Liver (tissue), 9 donors: ENCODE data around the gene ATP6V1G1. TPM values are rescaled to one million over a fixed set of nuclear protein-coding genes. Genes with fewer than 3 reads are reported as not detected.

Experiments used
- DNase-seq: peaks from one replicate; pipeline ENCODE4 v3.0.0-alpha.2; 2017; ENCODE audit warnings: low spot score
- H3K27ac ChIP-seq, 2 donors: one replicate each; pipeline ENCODE4 v1.7.0; 2013; ENCODE audit warnings: inconsistent platforms in 2 of 2, low read length in 2 of 2, control low read depth in 1 of 2, low read depth in 1 of 2, mild to moderate bottlenecking in 1 of 2
- H3K27me3 ChIP-seq, 4 donors: one replicate each; pipeline versions ENCODE4 v1.6.1 to v1.7.0; 2013; ENCODE audit warnings: low read length in 3 of 4, inconsistent platforms in 1 of 4, mild to moderate bottlenecking in 1 of 4, moderate library complexity in 1 of 4; ENCODE audit not compliant: control insufficient read depth in 4 of 4, insufficient read depth in 4 of 4
- H3K36me3 ChIP-seq, 4 donors: one replicate each; pipeline versions ENCODE4 v1.6.1 to v1.7.0; 2013; ENCODE audit warnings: low read length in 3 of 4, mild to moderate bottlenecking in 3 of 4, low read depth in 1 of 4, moderate library complexity in 1 of 4; ENCODE audit not compliant: control insufficient read depth in 4 of 4, insufficient read depth in 3 of 4
- H3K4me1 ChIP-seq, 4 donors: one replicate each; pipeline versions ENCODE4 v1.6.1 to v1.7.0; 2013; ENCODE audit warnings: low read length in 3 of 4, mild to moderate bottlenecking in 3 of 4, moderate library complexity in 1 of 4; ENCODE audit not compliant: control insufficient read depth in 4 of 4, insufficient read depth in 4 of 4
- H3K4me3 ChIP-seq, 3 donors: one replicate each; pipeline versions ENCODE4 v1.6.1 to v1.7.0; 2013; ENCODE audit warnings: low read length in 3 of 3, control low read depth in 1 of 3, low read depth in 1 of 3, mild to moderate bottlenecking in 1 of 3
- H3K9ac ChIP-seq, 2 donors: one replicate each; pipeline ENCODE4 v1.7.0; 2013; ENCODE audit warnings: low read length in 2 of 2, mild to moderate bottlenecking in 2 of 2, moderate library complexity in 2 of 2, control low read depth in 1 of 2, low read depth in 1 of 2
- H3K9me3 ChIP-seq, 4 donors: one replicate each; pipeline versions ENCODE4 v1.6.1 to v1.7.0; 2013; ENCODE audit warnings: low read length in 3 of 4; ENCODE audit not compliant: control insufficient read depth in 4 of 4
- ATF3 ChIP-seq: IDR thresholded peaks from 2 replicates; pipeline ENCODE4 v1.6.1; 2016; ENCODE audit warnings: antibody characterized with exemption
- CTCF ChIP-seq: fragments of 150-350 bp; IDR thresholded peaks from 2 replicates; pipeline ENCODE4 v1.5.1; 2017; ENCODE audit warnings: improper control_type of control experiment, low read depth, low read length; ENCODE audit not compliant: missing input control
- EGR1 ChIP-seq, 2 donors: IDR thresholded peaks; 2 replicates each; pipeline ENCODE4 v1.6.1; 2016 to 2018; ENCODE audit warnings: antibody characterized with exemption in 2 of 2, low read depth in 2 of 2
- FOXA1 ChIP-seq: IDR thresholded peaks from 2 replicates; pipeline ENCODE4 v1.6.1; 2016; ENCODE audit warnings: antibody characterized with exemption
- FOXA2 ChIP-seq: IDR thresholded peaks from 2 replicates; pipeline ENCODE4 v1.6.1; 2016; ENCODE audit warnings: antibody characterized with exemption
- GABPA ChIP-seq, 2 donors: IDR thresholded peaks in 1 of 2; conservative IDR thresholded peaks in 1 of 2; 2 replicates each; pipeline ENCODE4 v1.6.1; 2016; ENCODE audit warnings: antibody characterized with exemption in 2 of 2, mild to moderate bottlenecking in 1 of 2, moderate library complexity in 1 of 2
- HNF4A ChIP-seq, 2 donors: conservative IDR thresholded peaks; 2 replicates each; pipeline ENCODE4 v1.6.1; 2016; ENCODE audit warnings: antibody characterized with exemption in 2 of 2, mild to moderate bottlenecking in 2 of 2
- HNF4G ChIP-seq: IDR thresholded peaks from 2 replicates; pipeline ENCODE4 v1.6.1; 2016; ENCODE audit warnings: antibody characterized with exemption
- JUND ChIP-seq, 2 donors: IDR thresholded peaks; 2 replicates each; pipeline ENCODE4 v1.6.1; 2016; ENCODE audit warnings: antibody characterized with exemption in 2 of 2
- MAX ChIP-seq: IDR thresholded peaks from 2 replicates; pipeline ENCODE4 v1.6.1; 2016; ENCODE audit warnings: antibody characterized with exemption
- NR2F2 ChIP-seq: IDR thresholded peaks from 2 replicates; pipeline ENCODE4 v1.6.1; 2016; ENCODE audit warnings: antibody characterized with exemption
- RAD21 ChIP-seq, 2 donors: IDR thresholded peaks; 2 replicates each; pipeline ENCODE4 v1.6.1; 2016; ENCODE audit warnings: antibody characterized with exemption in 2 of 2, mild to moderate bottlenecking in 2 of 2
- REST ChIP-seq: IDR thresholded peaks from 2 replicates; pipeline ENCODE4 v1.6.1; 2016; ENCODE audit warnings: antibody characterized with exemption, mild to moderate bottlenecking
- RXRA ChIP-seq, 2 donors: IDR thresholded peaks; 2 replicates each; pipeline ENCODE4 v1.6.1; 2017 to 2018; ENCODE audit warnings: antibody characterized with exemption in 2 of 2, mild to moderate bottlenecking in 1 of 2
- SP1 ChIP-seq: IDR thresholded peaks from 2 replicates; pipeline ENCODE4 v1.6.1; 2018; ENCODE audit warnings: antibody characterized with exemption, mild to moderate bottlenecking
- TAF1 ChIP-seq: conservative IDR thresholded peaks from 2 replicates; pipeline ENCODE4 v1.6.1; 2016; ENCODE audit warnings: antibody characterized with exemption, mild to moderate bottlenecking
- YY1 ChIP-seq: IDR thresholded peaks from 2 replicates; pipeline ENCODE4 v1.6.1; 2016; ENCODE audit warnings: antibody characterized with exemption, mild to moderate bottlenecking
- ZBTB33 ChIP-seq: IDR thresholded peaks from 2 replicates; pipeline ENCODE4 v1.6.1; 2016; ENCODE audit warnings: antibody characterized with exemption
- WGBS: extraction: QIAGEN DNeasy Blood & Tissue Kit; methylation state at CpG from one replicate; pipeline ENCODE4 v1.1.7; 2013; 5-methylcytosine and 5-hydroxymethylcytosine counted together
- polyA plus RNA-seq, 2 donors: library from polyadenylated mRNA; stranded (reverse) in 1 of 2; unstranded in 1 of 2; fragments of 200-250 nt in 1 of 2; fragments of >200 nt in 1 of 2; fragmentation: Nextera tagmentation in 1 of 2; extraction: Ambion mirVana in 1 of 2; gene quantifications; one replicate each; pipeline versions ENCODE4 v1.2.1 to v1.2.3, GENCODE V29; 2013 to 2015
- total RNA-seq, 2 donors: library from RNA; depleted of rRNA; stranded (reverse); fragments of >200 nt; gene quantifications; one replicate each; pipeline ENCODE4 v1.2.3, GENCODE V29; 2014
- donor health status: healthy.
- donor health status: healthy.
- donor health status: healthy.
- donor health status: healthy.
- donor health status: healthy.

ATP6V1G1 gene
- total and polyA plus RNA-seq, 4 donors: 41.4 to 152 (median 75.7) TPM

- H3K27ac ChIP-seq: peak overlapping the region in 1 of 2 donors; percentile 87
These were observed 2.8 kb downstream of the ATP6V1G1 start for GRCh38 chr9:114590328-114590727.

More at GRCh38 chr9:114590328-114590727, 2.8 kb downstream of the ATP6V1G1 start:
- H3K27me3 ChIP-seq: no peaks in the 10 kb centered on the region
- H3K4me3 ChIP-seq: no peak overlapping the region
- H3K36me3 ChIP-seq: peaks cover 11 to 19% (median 12%) of the 10 kb centered on the region in 4 donors
- no peaks in the 10 kb centered on the region for H3K9me3 ChIP-seq
- TF ChIP-seq ZBTB33 (no peak), HNF4G (no peak), RXRA (IDR thresholded peaks at IDR 0.05) (no peak), TAF1 (no peak), SP1 (no peak), FOXA2 (no peak), REST (no peak), HNF4A (conservative IDR thresholded peaks at IDR 0.05) (no peak), EGR1 (IDR thresholded peaks at IDR 0.05; ENCODE audit: low read depth in 2 of 2) (no peak), CTCF (no peak), ATF3 (no peak), JUND (IDR thresholded peaks at IDR 0.05) (no peak), GABPA (IDR thresholded peaks at IDR 0.05 in 1 of 2, conservative IDR thresholded peaks at IDR 0.05 in 1 of 2) (no peak), NR2F2 (no peak), FOXA1 (no peak), YY1 (no peak), MAX (no peak), RAD21 (IDR thresholded peaks at IDR 0.05) (no peak)
- no peak for DNase-seq
- 92% methylated on average over 6 of the region's 6 CpGs for WGBS
- peaks cover 7 to 41% (median 35%) of the 10 kb centered on the region in 4 donors for H3K4me1 ChIP-seq
- no peak overlapping the region for H3K9ac ChIP-seq
